ENCODE results near the gene MALRD1.

GRCh38 chr10:19683356-19683755 is 634.8 kb downstream of the MALRD1 start:
- no peak for TF ChIP-seq POLR2A (IDR thresholded peaks at IDR 0.05; ENCODE audit: low read length)
- no peak for TF ChIP-seq GATA1 (IDR thresholded peaks at IDR 0.05; ENCODE audit: low read depth, low read length)

Data from erythroblast (primary cell).